ENCODE results near the gene BCL2L1. TPM values are rescaled to one million over a fixed set of nuclear protein-coding genes. Genes with fewer than 3 reads are reported as not detected.

Gene BCL2L1
- total and polyA plus RNA-seq, 2 donors (not counting 3 experiments of a cell fraction or from before 2014, with no cell fraction given), result 78.0 to 101 TPM

GRCh38 chr20:31687777-31688176 lies 34.9 kb downstream of the BCL2L1 start:
- no peak overlapping the region for H3K27ac ChIP-seq (ENCODE audit: insufficient read depth, low read depth, low read length)
- dilution Hi-C loops (cut with MboI; ENCODE audit: extremely low pct_ligation_motif_present, low sequenced_read_pairs), result no loop called here
- H3K9me3 ChIP-seq (replicated peaks; ENCODE audit: control insufficient read depth, insufficient read depth, low read length), result no peaks in the 10 kb centered on the region
- peaks cover 12% of the 10 kb centered on the region for H3K4me1 ChIP-seq (ENCODE audit: control insufficient read depth, extremely low read depth, insufficient read depth, low read length)
- H3K79me2 ChIP-seq (ENCODE audit: control insufficient read depth, insufficient read depth, low read length), result peaks cover 83% of the 10 kb centered on the region
- CTCF ChIA-PET, result interaction anchor here (1.2 to 1.7 kb wide), 2 partner anchors 26 to 36 kb away, joined by 3 to 7 read pairs; no protein-coding TSS in a partner anchor
- H3K4me2 ChIP-seq (ENCODE audit: insufficient read depth, low read length), result no peak overlapping the region
- H3K27me3 ChIP-seq (ENCODE audit: control insufficient read depth in 2 of 2, insufficient read depth in 2 of 2, low read length in 2 of 2), result no peaks in the 10 kb centered on the region
- H3K4me3 ChIP-seq (replicated peaks in 1 of 3; ENCODE audit: insufficient read depth in 1 of 3, low read depth in 1 of 3, low read length in 3 of 3), result no peak overlapping the region
- no peak overlapping the region for H2AFZ ChIP-seq (ENCODE audit: low read depth, low read length)
- DNase-seq (ENCODE audit: low read depth, low spot score), result no peak
- no peak overlapping the region for H3K9ac ChIP-seq (replicated peaks; ENCODE audit: extremely low read depth, insufficient read depth, low read length)
- no peak for FAIRE-seq
- H3K36me3 ChIP-seq (ENCODE audit: control insufficient read depth in 2 of 2, extremely low read depth in 1 of 2, insufficient read depth in 2 of 2, low read length in 2 of 2), result peaks cover 0 to 12% of the 10 kb centered on the region in 2 experiments
- no peaks in the 10 kb centered on the region for H4K20me1 ChIP-seq (replicated peaks; ENCODE audit: control insufficient read depth, extremely low read depth, insufficient read depth, low read length)
- intact Hi-C loops (cut with micrococcal nuclease), result no loop called here
- no peaks in the 10 kb centered on the region for H3K9me1 ChIP-seq (replicated peaks; ENCODE audit: control insufficient read depth, extremely low read depth, insufficient read depth, low read length)
- POLR2A ChIA-PET, result no interaction called here
- BruUV-seq (replicated peaks), result no TSS peak
- no peak for TF ChIP-seq EZH2 (IDR thresholded peaks at IDR 0.05; ENCODE audit: borderline replicate concordance, low read depth, low read length, severe bottlenecking)
- TF ChIP-seq, protein P1, sequence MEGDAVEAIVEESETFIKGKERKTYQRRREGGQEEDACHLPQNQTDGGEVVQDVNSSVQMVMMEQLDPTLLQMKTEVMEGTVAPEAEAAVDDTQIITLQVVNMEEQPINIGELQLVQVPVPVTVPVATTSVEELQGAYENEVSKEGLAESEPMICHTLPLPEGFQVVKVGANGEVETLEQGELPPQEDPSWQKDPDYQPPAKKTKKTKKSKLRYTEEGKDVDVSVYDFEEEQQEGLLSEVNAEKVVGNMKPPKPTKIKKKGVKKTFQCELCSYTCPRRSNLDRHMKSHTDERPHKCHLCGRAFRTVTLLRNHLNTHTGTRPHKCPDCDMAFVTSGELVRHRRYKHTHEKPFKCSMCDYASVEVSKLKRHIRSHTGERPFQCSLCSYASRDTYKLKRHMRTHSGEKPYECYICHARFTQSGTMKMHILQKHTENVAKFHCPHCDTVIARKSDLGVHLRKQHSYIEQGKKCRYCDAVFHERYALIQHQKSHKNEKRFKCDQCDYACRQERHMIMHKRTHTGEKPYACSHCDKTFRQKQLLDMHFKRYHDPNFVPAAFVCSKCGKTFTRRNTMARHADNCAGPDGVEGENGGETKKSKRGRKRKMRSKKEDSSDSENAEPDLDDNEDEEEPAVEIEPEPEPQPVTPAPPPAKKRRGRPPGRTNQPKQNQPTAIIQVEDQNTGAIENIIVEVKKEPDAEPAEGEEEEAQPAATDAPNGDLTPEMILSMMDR (IDR thresholded peaks at IDR 0.05; ENCODE audit: extremely low read depth in 1 of 2, insufficient read depth in 1 of 2, low read depth in 1 of 2, low read length in 2 of 2), result no peak
- no peak for TF ChIP-seq GATA2 (IDR thresholded peaks at IDR 0.05; ENCODE audit: insufficient read depth, insufficient read length, low read depth, low read length)
- TF ChIP-seq POLR2AphosphoS5 (IDR thresholded peaks at IDR 0.05; ENCODE audit: insufficient read depth, low read depth, low read length), result no peak

Measured in endothelial cell of umbilical vein (primary cell).